GM10248 (cell line): ENCODE results near the gene KCNC4.

ENCODE experiments used
- CTCF ChIA-PET: fragments of 300-600 bp; sonication (Branson Sonifier 250); formaldehyde crosslinking; extraction: SDS; loops from one replicate; lab custom pipeline; 2021; ENCODE audit warnings: antibody characterized with exemption; lab: Yijun Ruan, JAX
- POLR2A ChIA-PET: fragments of 350-650 bp; sonication (Branson Sonifier 250); formaldehyde crosslinking; extraction: SDS; loops from one replicate; lab custom pipeline; 2020; ENCODE audit warnings: antibody characterized with exemption; lab: Yijun Ruan, JAX
- DNase-seq: peaks from one replicate; pipeline ENCODE4 v3.0.0; 2012; ENCODE audit errors: extremely low spot score
- CTCF ChIP-seq: IDR thresholded peaks from 2 replicates; pipeline ENCODE4 v1.5.1; 2012; ENCODE audit warnings: mild to moderate bottlenecking, low read depth; ENCODE audit errors: extremely low read depth, missing control alignments, control extremely low read depth

Gene KCNC4

GRCh38 chr1:110228381-110228780, 18.3 kb downstream of the KCNC4 start:
- ChIA-PET POLR2A (no interaction called here), CTCF (interaction anchor here (1.2 to 1.6 kb wide), 4 partner anchors 9 to 31 kb away, joined by 3 to 5 read pairs (median 4); no protein-coding TSS in a partner anchor)
- TF ChIP-seq CTCF: no peak
- DNase-seq: no peak

- CTCF ChIA-PET: interaction anchor here (1.2 to 1.6 kb wide), 4 partner anchors 9 to 32 kb away, joined by 3 to 5 read pairs (median 4); no protein-coding TSS in a partner anchor
- no peak for DNase-seq
- no peak for TF ChIP-seq CTCF
- POLR2A ChIA-PET: no interaction called here
Measured at GRCh38 chr1:110228869-110229268, 18.8 kb downstream of the KCNC4 start.

GRCh38 chr1:110229348-110230001, 19.4 kb downstream of the KCNC4 start:
- POLR2A ChIA-PET: no interaction called here
- no peak for TF ChIP-seq CTCF
- CTCF ChIA-PET: interaction anchor here (1.2 to 1.6 kb wide), 3 partner anchors 10 to 33 kb away, joined by 3 to 5 read pairs (median 3); no protein-coding TSS in a partner anchor
- no peak for DNase-seq

GRCh38 chr1:110230381-110231199, 20.5 kb downstream of the KCNC4 start:
- POLR2A ChIA-PET: no interaction called here
- CTCF ChIA-PET: interaction anchor here (1.2 to 2.9 kb wide), 3 partner anchors 11 to 182 kb away, joined by 3 to 17 read pairs (median 5); no protein-coding TSS in a partner anchor
- no peak for DNase-seq
- TF ChIP-seq CTCF: no peak

- POLR2A ChIA-PET: no interaction called here
- TF ChIP-seq CTCF: no peak
- no peak for DNase-seq
- CTCF ChIA-PET: no interaction called here
Measured at GRCh38 chr1:110233861-110234260, 23.7 kb downstream of the KCNC4 start.

- no peak for DNase-seq
- TF ChIP-seq CTCF: no peak
- POLR2A ChIA-PET: no interaction called here
- CTCF ChIA-PET: interaction anchor here (0.6 to 2.3 kb wide), 3 partner anchors 11 to 178 kb away, joined by 3 to 6 read pairs (median 4); no protein-coding TSS in a partner anchor
Measured at GRCh38 chr1:110234691-110235090, 24.6 kb downstream of the KCNC4 start.
